Measurements from ENCODE around the gene SEC14L1. TPM values are rescaled to one million over a fixed set of nuclear protein-coding genes. Genes with fewer than 3 reads are reported as not detected.

The SEC14L1 gene
- polyA plus RNA-seq, 1 experiment, result 25.2 TPM

DNA sequence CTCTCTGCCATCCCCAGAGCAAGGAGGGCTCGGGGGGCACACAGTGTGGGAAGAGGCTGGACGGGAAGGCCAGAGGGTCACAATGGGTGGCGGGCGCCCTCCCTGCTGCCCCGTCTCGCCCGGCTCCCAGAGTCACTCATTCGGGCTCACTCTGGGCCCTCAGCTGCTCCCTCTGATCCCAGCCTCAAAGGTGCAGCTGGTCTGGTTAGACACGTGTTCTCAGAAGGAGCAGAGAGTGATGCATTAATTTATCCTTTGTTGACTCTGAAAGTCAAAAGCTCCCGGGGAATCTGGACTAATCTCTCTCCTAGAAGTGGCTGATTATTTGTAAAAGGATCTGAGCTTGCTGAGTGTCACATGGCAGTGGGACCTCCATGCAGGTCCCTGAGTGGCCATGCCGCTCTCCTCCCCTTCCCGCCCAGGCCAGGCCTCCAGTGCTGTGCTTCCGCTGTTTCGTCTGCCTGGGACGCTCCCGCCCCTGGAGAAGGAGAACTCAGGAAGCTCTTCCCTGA lies 87.5 kb downstream of the SEC14L1 start:
- POLR2A ChIA-PET, result no interaction called here
- TF ChIP-seq, protein P1, sequence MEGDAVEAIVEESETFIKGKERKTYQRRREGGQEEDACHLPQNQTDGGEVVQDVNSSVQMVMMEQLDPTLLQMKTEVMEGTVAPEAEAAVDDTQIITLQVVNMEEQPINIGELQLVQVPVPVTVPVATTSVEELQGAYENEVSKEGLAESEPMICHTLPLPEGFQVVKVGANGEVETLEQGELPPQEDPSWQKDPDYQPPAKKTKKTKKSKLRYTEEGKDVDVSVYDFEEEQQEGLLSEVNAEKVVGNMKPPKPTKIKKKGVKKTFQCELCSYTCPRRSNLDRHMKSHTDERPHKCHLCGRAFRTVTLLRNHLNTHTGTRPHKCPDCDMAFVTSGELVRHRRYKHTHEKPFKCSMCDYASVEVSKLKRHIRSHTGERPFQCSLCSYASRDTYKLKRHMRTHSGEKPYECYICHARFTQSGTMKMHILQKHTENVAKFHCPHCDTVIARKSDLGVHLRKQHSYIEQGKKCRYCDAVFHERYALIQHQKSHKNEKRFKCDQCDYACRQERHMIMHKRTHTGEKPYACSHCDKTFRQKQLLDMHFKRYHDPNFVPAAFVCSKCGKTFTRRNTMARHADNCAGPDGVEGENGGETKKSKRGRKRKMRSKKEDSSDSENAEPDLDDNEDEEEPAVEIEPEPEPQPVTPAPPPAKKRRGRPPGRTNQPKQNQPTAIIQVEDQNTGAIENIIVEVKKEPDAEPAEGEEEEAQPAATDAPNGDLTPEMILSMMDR (IDR thresholded peaks at IDR 0.05; ENCODE audit: insufficient read depth, low read depth, low read length), result no peak
- H3K4me3 ChIP-seq (ENCODE audit: low read depth, low read length), result no peak overlapping the region
- no peaks in the 10 kb centered on the region for H3K36me3 ChIP-seq (ENCODE audit: control insufficient read depth, insufficient read depth, low read length)
- DNase-seq (ENCODE audit: low read depth), result no peak
- CTCF ChIA-PET, result interaction anchor here (0.6 to 1.4 kb wide), 3 partner anchors 11 to 141 kb away, joined by 3 read pairs; no protein-coding TSS in a partner anchor
- no peaks in the 10 kb centered on the region for H3K27me3 ChIP-seq (ENCODE audit: control insufficient read depth, insufficient read depth, low read length)

DNA sequence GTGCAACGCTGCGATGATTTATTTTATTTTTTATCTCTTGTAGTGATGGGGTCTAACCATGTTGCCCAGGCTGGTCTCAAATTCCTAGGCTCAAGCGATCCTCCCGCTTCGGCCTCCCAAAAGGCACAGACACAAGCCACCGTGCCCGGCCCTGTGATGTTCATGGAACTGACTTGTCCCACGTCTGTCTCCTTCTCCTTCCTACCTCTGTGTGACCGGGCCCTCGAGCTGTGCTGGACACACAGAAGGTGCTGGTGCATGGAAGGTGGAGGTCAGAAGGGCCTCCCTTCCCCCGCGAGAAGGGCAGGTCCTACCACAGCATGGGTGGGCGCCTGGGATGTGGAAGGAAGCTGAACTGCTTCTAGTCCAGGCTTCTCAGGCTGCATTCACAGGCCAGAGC lies 88.0 kb downstream of the SEC14L1 start:
- CTCF ChIA-PET, result interaction anchor here (0.6 to 1.4 kb wide), 3 partner anchors 10 to 142 kb away, joined by 3 read pairs; no protein-coding TSS in a partner anchor

DNA sequence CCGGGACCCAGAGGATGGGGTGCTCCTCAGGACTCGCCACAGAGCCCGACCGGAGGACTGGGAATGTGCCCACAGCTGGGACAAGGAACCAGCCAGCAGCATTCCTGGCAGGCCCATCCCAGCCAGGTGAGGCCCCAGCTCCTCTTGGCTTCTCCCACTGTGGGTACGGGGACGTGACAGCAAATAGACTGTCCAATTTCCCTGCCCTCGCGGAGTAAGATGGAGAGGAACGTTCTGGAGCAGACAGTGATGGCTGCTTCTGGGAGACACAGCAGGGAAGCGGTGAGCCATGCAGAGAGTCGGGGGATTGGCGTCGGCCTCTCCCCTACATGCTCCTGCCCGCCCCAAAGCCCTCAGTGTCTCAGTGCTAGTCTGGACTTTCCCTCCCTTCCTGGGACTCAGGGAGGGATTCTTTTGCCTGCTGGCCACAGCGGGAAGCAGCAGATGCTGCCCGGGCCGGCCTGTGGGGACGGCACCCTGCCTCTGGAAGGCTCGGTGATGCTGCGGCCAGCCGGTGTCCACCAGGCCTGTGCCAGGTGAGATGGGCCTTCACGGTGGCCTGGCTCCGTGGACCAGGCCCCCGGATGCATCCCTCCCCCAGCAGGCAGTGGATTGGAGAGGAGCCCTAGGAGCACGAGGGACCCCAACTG lies 89.1 kb downstream of the SEC14L1 start:
- no peak for DNase-seq (ENCODE audit: low read depth)
- no peak overlapping the region for H3K4me3 ChIP-seq (ENCODE audit: low read depth, low read length)
- CTCF ChIA-PET, result no interaction called here
- no peaks in the 10 kb centered on the region for H3K36me3 ChIP-seq (ENCODE audit: control insufficient read depth, insufficient read depth, low read length)
- TF ChIP-seq, protein P1 (IDR thresholded peaks at IDR 0.05; ENCODE audit: insufficient read depth, low read depth, low read length), result no peak
- H3K27me3 ChIP-seq (ENCODE audit: control insufficient read depth, insufficient read depth, low read length), result no peaks in the 10 kb centered on the region
- POLR2A ChIA-PET, result no interaction called here

More for the DNA sequence above, 88.0 kb downstream of the SEC14L1 start:
- Histone ChIP-seq H3K36me3 (ENCODE audit: control insufficient read depth, insufficient read depth, low read length) (no peaks in the 10 kb centered on the region), H3K4me3 (ENCODE audit: low read depth, low read length) (no peak overlapping the region), H3K27me3 (ENCODE audit: control insufficient read depth, insufficient read depth, low read length) (no peaks in the 10 kb centered on the region)
- DNase-seq (ENCODE audit: low read depth), result no peak
- TF ChIP-seq, protein P1 (IDR thresholded peaks at IDR 0.05; ENCODE audit: insufficient read depth, low read depth, low read length), result no peak
- POLR2A ChIA-PET, result no interaction called here

DNA sequence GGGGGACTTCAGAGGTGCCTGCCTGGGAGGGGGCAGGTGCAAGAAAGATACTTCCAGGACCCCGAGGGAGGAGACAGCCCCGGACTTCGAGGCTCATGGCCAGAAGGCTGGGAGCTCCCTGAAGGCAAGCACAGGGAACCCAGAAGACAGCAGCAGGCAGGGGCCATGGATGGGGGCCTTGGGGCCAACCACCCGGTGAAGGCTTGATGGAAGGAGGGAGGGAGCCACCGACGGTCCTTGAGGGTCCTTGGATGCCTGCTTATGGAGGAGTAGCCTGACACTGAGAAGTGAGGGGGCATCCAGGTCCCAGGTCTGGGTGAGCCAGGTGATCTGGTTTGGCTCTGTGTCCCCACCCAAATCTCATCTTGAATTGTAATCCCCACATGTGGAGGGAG lies 89.7 kb downstream of the SEC14L1 start:
- H3K4me3 ChIP-seq (ENCODE audit: low read depth, low read length), result no peak overlapping the region
- H3K36me3 ChIP-seq (ENCODE audit: control insufficient read depth, insufficient read depth, low read length), result no peaks in the 10 kb centered on the region
- H3K27me3 ChIP-seq (ENCODE audit: control insufficient read depth, insufficient read depth, low read length), result no peaks in the 10 kb centered on the region
- no peak for DNase-seq (ENCODE audit: low read depth)
- ChIA-PET POLR2A (no interaction called here), CTCF (no interaction called here)
- TF ChIP-seq, protein P1 (IDR thresholded peaks at IDR 0.05; ENCODE audit: insufficient read depth, low read depth, low read length), result no peak

DNA sequence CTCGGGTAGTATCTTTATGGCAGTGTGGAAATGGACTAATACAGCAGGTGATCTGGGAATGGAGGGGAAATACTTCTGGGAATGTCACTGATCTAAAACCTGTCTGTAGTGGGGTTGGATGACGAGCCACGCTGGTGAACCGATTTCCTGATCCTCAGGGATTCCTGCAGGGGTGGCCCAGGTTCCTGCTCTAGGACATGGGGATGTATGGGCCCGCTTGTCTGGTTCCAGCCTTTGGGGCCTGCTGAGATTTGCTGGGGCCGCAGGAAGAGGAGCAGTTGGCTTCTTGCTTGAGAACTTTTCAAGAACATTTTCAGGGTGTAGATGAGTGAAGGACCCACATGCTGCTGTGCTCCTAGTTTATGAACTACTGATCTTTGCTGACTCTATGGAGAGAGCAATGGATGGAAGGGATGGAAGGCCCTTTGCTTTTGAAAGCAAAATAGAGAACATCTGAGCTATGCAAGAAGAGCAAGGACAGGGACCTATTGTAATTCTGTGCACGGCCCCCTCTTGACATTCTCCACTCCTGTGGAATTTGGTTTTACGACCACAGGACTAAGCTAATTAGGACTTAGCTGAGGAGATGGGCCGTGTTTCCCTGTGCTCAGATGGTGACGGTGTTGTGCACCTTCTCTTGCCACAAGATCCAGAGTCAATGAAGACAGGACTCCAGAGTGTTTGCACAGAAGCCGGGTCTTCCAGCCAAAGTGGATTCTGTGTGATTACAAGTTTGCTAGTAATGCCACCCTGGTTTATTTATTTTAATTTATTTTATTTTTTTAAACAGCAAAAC lies 90.5 kb downstream of the SEC14L1 start:
- no peak for DNase-seq (ENCODE audit: low read depth)
- Histone ChIP-seq H3K36me3 (ENCODE audit: control insufficient read depth, insufficient read depth, low read length) (no peaks in the 10 kb centered on the region), H3K4me3 (ENCODE audit: low read depth, low read length) (no peak overlapping the region), H3K27me3 (ENCODE audit: control insufficient read depth, insufficient read depth, low read length) (no peaks in the 10 kb centered on the region)
- ChIA-PET CTCF (no interaction called here), POLR2A (no interaction called here)
- TF ChIP-seq, protein P1 (IDR thresholded peaks at IDR 0.05; ENCODE audit: insufficient read depth, low read depth, low read length), result no peak
